Effector CD4-positive, alpha-beta T cell (primary cell): ENCODE results near the gene PNMA6F.
"Not testable (repeated sequence)": the region's sequence is repeated elsewhere in the genome, so short reads cannot be mapped to it uniquely, and the experiment has no call there.

Experiments used
- DNase-seq: peaks from one replicate; pipeline ENCODE4 v3.0.0-alpha.2; 2020

PNMA6F gene

DNA sequence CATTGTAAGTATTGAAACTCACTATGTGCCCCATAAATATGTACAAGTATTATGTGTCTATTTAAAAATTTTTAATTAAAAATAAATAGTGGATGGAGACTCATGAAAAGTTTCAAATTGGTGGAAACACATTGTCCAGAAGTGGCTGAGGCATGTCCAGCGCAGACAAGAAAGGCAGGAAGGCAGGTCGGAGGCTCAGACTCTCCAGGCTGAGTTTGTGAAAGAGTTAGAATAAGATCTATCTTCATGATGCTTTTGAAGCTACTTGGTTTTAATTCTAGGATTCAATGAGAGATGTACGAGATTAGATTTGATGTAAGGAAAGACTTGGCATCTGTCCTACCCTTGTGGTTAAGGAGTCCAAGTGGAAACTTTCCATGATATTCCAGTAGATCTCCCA is 19.8 kb downstream of the PNMA6F start:
- DNase-seq, result no peak

- no peak for DNase-seq
These were observed 21.7 kb downstream of the PNMA6F start for GRCh38 chrX:153299855-153300254.

DNA sequence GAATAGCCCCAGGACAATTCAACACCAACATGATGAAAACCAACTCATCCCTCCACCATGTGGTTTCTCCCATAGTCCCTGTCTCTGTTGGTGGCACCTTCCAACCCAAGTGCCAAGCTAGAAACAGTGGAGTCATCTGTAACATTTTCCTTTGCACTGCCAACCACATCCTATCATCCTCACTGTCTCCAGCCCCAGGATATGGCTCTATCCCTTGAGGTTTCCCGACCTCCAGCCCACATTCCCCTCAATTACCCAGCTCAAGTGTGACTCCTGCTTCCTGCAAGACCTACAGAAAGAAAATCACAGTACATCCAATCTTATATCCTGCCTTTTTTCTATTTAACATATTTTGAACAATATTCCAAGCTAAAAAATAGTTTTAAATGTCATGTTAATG is 24.2 kb downstream of the PNMA6F start:
- no peak for DNase-seq

- DNase-seq, result not testable (repeated sequence)
These were observed 28.0 kb downstream of the PNMA6F start for GRCh38 chrX:153293485-153294071.

DNA sequence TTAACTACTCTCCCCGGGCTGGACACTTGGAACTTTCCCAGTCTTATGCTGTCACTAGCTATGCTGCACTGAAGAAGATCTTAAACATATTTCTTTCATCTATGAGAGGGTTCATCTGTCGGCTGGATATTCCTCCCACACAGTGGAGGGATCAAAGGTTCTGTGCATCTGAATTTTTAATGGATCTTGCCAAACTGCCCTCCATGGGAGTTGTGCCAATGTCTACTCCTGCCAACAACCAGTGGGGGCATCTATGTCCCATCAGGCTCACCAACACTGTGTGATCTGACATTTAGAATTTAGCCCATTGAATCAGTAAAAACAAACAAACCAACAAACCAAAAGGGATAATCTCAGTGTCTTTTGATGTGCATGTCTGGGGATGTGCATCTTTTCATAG is 32.8 kb downstream of the PNMA6F start:
- not testable (repeated sequence) for DNase-seq

- DNase-seq, result not testable (repeated sequence)
These were observed 35.9 kb downstream of the PNMA6F start for GRCh38 chrX:153285678-153286077.

DNA sequence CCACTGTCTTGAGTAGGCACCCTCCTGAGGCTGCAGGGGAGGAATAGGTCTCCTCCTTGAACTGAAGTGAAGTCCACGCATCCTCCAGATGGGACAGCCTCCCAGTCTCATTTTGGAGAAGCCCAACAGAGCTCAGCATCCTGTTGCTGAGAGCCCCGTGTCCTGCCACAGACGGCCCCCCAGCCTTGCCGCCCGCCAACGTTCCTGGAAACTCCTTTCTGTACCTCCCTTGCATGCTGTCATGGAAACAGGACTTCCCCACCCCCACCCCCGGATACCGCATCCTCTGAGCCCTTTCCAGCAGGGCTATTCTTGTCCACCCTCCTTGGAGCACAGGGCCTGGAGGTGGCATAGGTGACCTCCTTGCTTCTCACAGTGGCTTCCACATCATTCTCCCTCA is 37.6 kb downstream of the PNMA6F start:
- DNase-seq, result not testable (repeated sequence)

- not testable (repeated sequence) for DNase-seq
These were observed 39.8 kb downstream of the PNMA6F start for GRCh38 chrX:153281784-153282183.

DNA sequence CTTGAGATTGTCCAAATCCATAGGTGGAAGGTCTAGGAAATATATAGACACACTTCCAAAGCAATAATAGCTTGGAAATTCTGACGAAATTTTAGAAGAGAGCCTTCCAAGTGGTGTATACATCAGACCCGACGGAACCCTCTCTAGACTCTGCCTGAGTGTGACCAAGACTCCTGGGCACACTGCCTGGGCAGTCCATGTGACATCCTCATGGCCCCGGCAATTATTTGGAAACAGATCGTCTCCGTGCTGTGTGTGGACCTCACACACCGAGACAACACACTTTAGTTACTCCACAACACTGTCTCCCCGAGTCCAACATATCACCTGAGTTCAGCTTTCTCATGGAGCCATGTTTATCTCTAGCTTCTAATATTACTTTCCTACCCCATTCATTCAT is 42.3 kb downstream of the PNMA6F start:
- DNase-seq, result not testable (repeated sequence)

GRCh38 chrX:153276049-153276448 is 45.5 kb downstream of the PNMA6F start:
- DNase-seq, result not testable (repeated sequence)

DNA sequence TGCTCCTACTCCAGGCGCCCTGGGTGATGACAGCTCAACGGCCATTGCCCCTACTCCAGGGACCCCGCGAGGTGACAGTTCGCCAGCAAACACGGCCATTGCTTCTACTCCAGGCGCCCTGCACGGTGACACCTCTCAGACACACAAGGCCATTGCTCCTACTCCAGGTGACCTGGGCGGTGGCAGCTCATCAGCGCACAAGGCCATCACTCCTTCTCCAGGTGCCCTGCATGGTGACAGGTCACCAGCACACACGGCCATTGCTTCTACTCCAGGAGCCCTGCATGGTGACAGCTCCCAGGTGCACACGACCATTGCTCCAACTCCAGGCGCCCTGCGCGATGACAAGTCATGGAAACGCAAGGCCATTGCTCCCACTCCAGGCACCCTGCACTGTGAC is 46.1 kb downstream of the PNMA6F start:
- not testable (repeated sequence) for DNase-seq

DNA sequence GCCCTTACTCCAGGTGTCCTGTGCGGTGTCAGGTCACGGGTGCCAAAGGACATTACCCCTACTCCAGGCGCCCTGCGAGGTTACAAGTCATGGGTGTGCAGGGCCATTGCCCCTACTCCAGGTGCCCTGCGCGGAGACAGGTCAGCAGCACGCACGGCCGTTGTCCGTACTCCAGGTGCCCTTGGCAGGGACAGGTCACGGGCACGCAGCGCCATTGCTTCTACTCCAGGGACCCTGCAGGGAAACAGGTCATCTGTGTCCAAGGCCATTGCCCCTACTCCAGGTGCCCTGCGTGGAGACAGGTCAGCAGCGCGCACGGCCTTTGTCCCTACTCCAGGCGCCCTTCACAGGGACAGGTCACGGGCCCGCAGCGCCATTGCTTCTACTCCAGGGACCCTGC is 49.0 kb downstream of the PNMA6F start:
- not testable (repeated sequence) for DNase-seq

DNA sequence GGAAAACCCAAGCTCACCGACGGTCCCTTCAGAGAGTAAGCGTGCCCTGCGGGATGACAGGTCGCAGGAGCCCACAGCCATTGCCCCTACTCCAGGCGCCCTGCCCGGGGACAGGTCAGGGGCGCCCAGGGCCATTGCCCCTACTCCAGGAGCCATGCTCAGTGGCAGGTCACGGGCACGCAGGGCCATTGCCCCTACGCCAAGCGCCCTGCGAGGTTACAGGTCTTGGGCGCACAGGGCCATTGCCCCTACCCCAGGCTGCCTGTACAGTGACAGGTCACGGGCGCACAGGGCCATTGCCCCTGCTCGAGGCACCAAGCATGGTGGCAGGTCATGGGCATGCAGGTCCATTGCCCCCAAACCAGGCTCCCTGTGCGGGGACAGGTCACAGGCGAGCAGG is 49.5 kb downstream of the PNMA6F start:
- not testable (repeated sequence) for DNase-seq
